H1 (cell line): Measurements from ENCODE around the gene SIPA1L3. TPM values are rescaled to one million over a fixed set of nuclear protein-coding genes. Genes with fewer than 3 reads are reported as not detected.

Experiments
- CTCF ChIA-PET: fragments of 300-600 bp; sonication (Branson Sonifier 250); formaldehyde crosslinking; loops from one replicate; lab custom pipeline; 2021; ENCODE audit not compliant: partially characterized antibody; lab: Charles Lee
- POLR2A ChIA-PET: fragments of 300-600 bp; sonication (Branson Sonifier 250); formaldehyde crosslinking; loops from one replicate; lab custom pipeline; 2021; ENCODE audit warnings: inconsistent platforms; ENCODE audit not compliant: partially characterized antibody; lab: Charles Lee
- DNase-seq, 2 experiments: peaks; one replicate each; pipeline versions ENCODE4 v3.0.0 to v3.0.0-alpha.2; 2010 to 2022; ENCODE audit warnings: low spot score in 2 of 2, low read depth in 1 of 2, mixed read lengths in 1 of 2
- FAIRE-seq: peaks from 2 replicates; lab custom pipeline; 2011; peaks lifted over from hg19 to GRCh38; lab: Jason Lieb, UNC
- H2AFZ ChIP-seq: 2 replicates; pipeline ENCODE4 v1.8.1; 2012; ENCODE audit warnings: low read length, inconsistent platforms
- H2AK5ac ChIP-seq: 2 replicates; pipeline ENCODE4 v1.6.1; 2013; ENCODE audit warnings: low read depth, low read length
- H2BK120ac ChIP-seq: replicated peaks from 2 replicates; pipeline ENCODE3; 2013; ENCODE audit warnings: low read depth, low read length, inconsistent platforms
- H2BK12ac ChIP-seq: 2 replicates; pipeline ENCODE4 v1.6.1; 2013; ENCODE audit warnings: low read depth, low read length
- H2BK15ac ChIP-seq: 2 replicates; pipeline ENCODE4 v1.6.1; 2013; ENCODE audit warnings: low read length
- H2BK20ac ChIP-seq: 2 replicates; pipeline ENCODE4 v1.6.1; 2013; ENCODE audit warnings: low read length
- H2BK5ac ChIP-seq: 2 replicates; pipeline ENCODE4 v1.6.1; 2013; ENCODE audit warnings: low read depth, low read length
- H3K14ac ChIP-seq: 2 replicates; pipeline ENCODE4 v1.6.1; 2013; ENCODE audit warnings: inconsistent platforms; ENCODE audit not compliant: insufficient read length
- H3K18ac ChIP-seq: 2 replicates; pipeline ENCODE4 v1.6.1; 2013; ENCODE audit warnings: low read length; ENCODE audit errors: extremely low read depth
- H3K23ac ChIP-seq: 2 replicates; pipeline ENCODE4 v1.6.1; 2013; ENCODE audit warnings: inconsistent platforms; ENCODE audit not compliant: insufficient read length
- H3K23me2 ChIP-seq: 2 replicates; pipeline ENCODE4 v1.6.1; 2013; ENCODE audit warnings: low read depth, low read length
- H3K27ac ChIP-seq: 2 replicates; pipeline ENCODE4 v1.6.1; 2011; ENCODE audit warnings: low read depth, low read length, inconsistent platforms
- H3K27me3 ChIP-seq, 4 experiments: replicated peaks in 1 of 4; 1 replicate in 1 of 4; 2 replicates in 3 of 4; pipeline versions ENCODE4 v1.6.1 to v1.8.1; 2011 to 2013; ENCODE audit warnings: low read length in 3 of 4, mild to moderate bottlenecking in 3 of 4, inconsistent platforms in 2 of 4, mixed read lengths in 2 of 4, moderate library complexity in 1 of 4; ENCODE audit not compliant: control insufficient read depth in 3 of 4, insufficient read depth in 3 of 4; ENCODE audit errors: extremely low read depth in 1 of 4
- H3K36me3 ChIP-seq, 4 experiments: 2 replicates each; pipeline versions ENCODE4 v1.6.1 to v1.8.1; 2011 to 2013; ENCODE audit warnings: mild to moderate bottlenecking in 4 of 4, low read length in 3 of 4, moderate library complexity in 2 of 4, control low read depth in 1 of 4, inconsistent platforms in 1 of 4; ENCODE audit not compliant: insufficient read depth in 4 of 4, control insufficient read depth in 2 of 4
- H3K4ac ChIP-seq: replicated peaks from 2 replicates; pipeline ENCODE3; 2013; ENCODE audit warnings: low read length, low read depth, mixed read lengths, inconsistent platforms; ENCODE audit not compliant: insufficient read length
- H3K4me1 ChIP-seq, 4 experiments: replicated peaks in 1 of 4; 1 replicate in 1 of 4; 2 replicates in 3 of 4; pipeline versions ENCODE4 v1.6.1 to v1.8.1; 2011 to 2013; ENCODE audit warnings: low read length in 3 of 4, inconsistent platforms in 2 of 4, mixed read lengths in 1 of 4; ENCODE audit not compliant: insufficient read depth in 4 of 4, control insufficient read depth in 3 of 4
- H3K4me2 ChIP-seq, 2 experiments: 2 replicates each; pipeline versions ENCODE4 v1.6.1 to v1.8.1; 2011 to 2013; ENCODE audit warnings: low read depth in 2 of 2, low read length in 2 of 2, control low read depth in 1 of 2, inconsistent platforms in 1 of 2, mild to moderate bottlenecking in 1 of 2; ENCODE audit not compliant: insufficient read depth in 1 of 2
- H3K4me3 ChIP-seq, 4 experiments: fragments of 200-600, 300-600 bp in 1 of 4; sonication (generic), shearing (Covaris generic), sonication (Bioruptor Twin) in 1 of 4; 2 replicates each; pipeline versions ENCODE4 v1.5.1 to v1.8.1; 2011 to 2016; ENCODE audit warnings: low read length in 4 of 4, low read depth in 3 of 4, control low read depth in 2 of 4, inconsistent platforms in 2 of 4, mild to moderate bottlenecking in 2 of 4, mixed read lengths in 1 of 4, moderate library complexity in 1 of 4; ENCODE audit not compliant: insufficient read depth in 2 of 4; ENCODE audit errors: extremely low read depth in 1 of 4
- H3K56ac ChIP-seq: replicated peaks from 2 replicates; pipeline ENCODE3; 2013; ENCODE audit warnings: low read depth, mild to moderate bottlenecking, mixed read lengths, low read length, inconsistent platforms; ENCODE audit not compliant: insufficient read length
- H3K79me1 ChIP-seq: 2 replicates; pipeline ENCODE4 v1.6.1; 2013; ENCODE audit warnings: low read depth, low read length, control low read depth
- H3K79me2 ChIP-seq, 2 experiments: 2 replicates each; pipeline versions ENCODE4 v1.6.1 to v1.8.1; 2012 to 2013; ENCODE audit warnings: low read length in 2 of 2, mild to moderate bottlenecking in 2 of 2, inconsistent platforms in 1 of 2; ENCODE audit not compliant: insufficient read depth in 2 of 2, control insufficient read depth in 1 of 2
- H3K9ac ChIP-seq, 4 experiments: replicated peaks in 1 of 4; 1 replicate in 1 of 4; 2 replicates in 3 of 4; pipeline versions ENCODE4 v1.6.1 to v1.8.1; 2011 to 2013; ENCODE audit warnings: low read depth in 3 of 4, low read length in 3 of 4, control low read depth in 2 of 4, mild to moderate bottlenecking in 2 of 4, moderate library complexity in 2 of 4, inconsistent platforms in 1 of 4; ENCODE audit errors: extremely low read depth in 1 of 4
- H3K9me3 ChIP-seq, 2 experiments: 2 replicates each; pipeline versions ENCODE4 v1.6.1 to v1.8.1; 2012 to 2013; ENCODE audit warnings: mild to moderate bottlenecking in 2 of 2, moderate library complexity in 2 of 2, control low read depth in 1 of 2, inconsistent platforms in 1 of 2, low read depth in 1 of 2, low read length in 1 of 2, mixed read lengths in 1 of 2; ENCODE audit not compliant: insufficient read depth in 2 of 2
- H4K20me1 ChIP-seq, 2 experiments: replicated peaks in 1 of 2; 2 replicates each; pipeline versions ENCODE3 to v1.8.1; 2011 to 2013; ENCODE audit warnings: inconsistent platforms in 2 of 2, low read length in 2 of 2, mild to moderate bottlenecking in 1 of 2; ENCODE audit not compliant: insufficient read depth in 2 of 2, control insufficient read depth in 1 of 2
- H4K5ac ChIP-seq: 2 replicates; pipeline ENCODE4 v1.6.1; 2013; ENCODE audit warnings: low read length, low read depth, mixed read lengths, inconsistent platforms; ENCODE audit not compliant: insufficient read length
- H4K8ac ChIP-seq: 2 replicates; pipeline ENCODE4 v1.8.0; 2013; ENCODE audit warnings: mild to moderate bottlenecking, moderate library complexity, low read length, inconsistent platforms; ENCODE audit not compliant: insufficient read depth; ENCODE audit errors: extremely low read depth
- H4K91ac ChIP-seq: replicated peaks from 2 replicates; pipeline ENCODE3; 2013; ENCODE audit warnings: low read length, mixed read lengths, inconsistent platforms; ENCODE audit not compliant: insufficient read length
- CBX5 ChIP-seq: fragments of 300-800, 300-1000 bp; sonication (generic); IDR thresholded peaks from 2 replicates; pipeline ENCODE4 v1.7.1; 2016; ENCODE audit warnings: antibody characterized with exemption, low read length, low read depth
- CBX8 ChIP-seq: fragments of 300-800, 300-1000 bp; sonication (generic); IDR thresholded peaks from 2 replicates; pipeline ENCODE4 v1.7.1; 2016; ENCODE audit warnings: low read depth, low read length, borderline replicate concordance
- EZH2 ChIP-seq: fragments of 200-600 bp; sonication (generic); IDR thresholded peaks from 2 replicates; pipeline ENCODE4 v1.7.1; 2012; ENCODE audit warnings: low read depth, mild to moderate bottlenecking, moderate library complexity, low read length, inconsistent platforms; ENCODE audit not compliant: severe bottlenecking
- JUN ChIP-seq: IDR thresholded peaks from 2 replicates; pipeline ENCODE4 v1.6.1; 2011; ENCODE audit warnings: low read depth, mild to moderate bottlenecking, improper control_type of control experiment, low read length
- SRF ChIP-seq: IDR thresholded peaks from 2 replicates; pipeline ENCODE4 v1.6.1; 2011; ENCODE audit warnings: mild to moderate bottlenecking, low read depth, low read length, moderate library complexity
- TAF7 ChIP-seq: optimal IDR thresholded peaks from 2 replicates; pipeline ENCODE3; 2011; ENCODE audit warnings: low read depth, mild to moderate bottlenecking, inconsistent platforms, low read length, moderate library complexity, borderline replicate concordance
- TBP ChIP-seq: IDR thresholded peaks from 2 replicates; pipeline ENCODE4 v1.6.1; 2011; ENCODE audit warnings: low read depth, low read length, improper control_type of control experiment
- WGBS, 2 experiments: shearing (Covaris generic) in 1 of 2; methylation state at CpG; one replicate each; pipeline versions ENCODE4 v1.1.6 to v1.1.7; 2013 to 2015; ENCODE audit warnings: low lambda C conversion rate in 2 of 2, mixed read lengths in 2 of 2, inconsistent platforms in 1 of 2, low coverage in 1 of 2, missing lambda C conversion rate in 1 of 2; ENCODE audit not compliant: insufficient replicate concordance in 2 of 2, insufficient coverage in 1 of 2, insufficient read length in 1 of 2; ENCODE audit errors: extremely low coverage in 1 of 2, missing lambda C conversion rate in 1 of 2; 5-methylcytosine and 5-hydroxymethylcytosine counted together
- polyA plus RNA-seq, 7 experiments: library from polyadenylated mRNA; depleted of rRNA in 3 of 7; stranded (reverse) in 5 of 7; unstranded in 2 of 7; fragments of >200 nt in 5 of 7; fragments of 200-250 nt in 2 of 7; gene quantifications; 1 replicate in 5 of 7; 2 replicates in 1 of 7; 4 replicates in 1 of 7; pipeline versions ENCODE4 v1.2.1 to v1.2.3, GENCODE V29; 2011 to 2013; ENCODE audit warnings: missing spikeins in 2 of 7, mixed read lengths in 2 of 7
- total RNA-seq: library from RNA; stranded (reverse); fragmentation: NEBNext Ultra II Directional; extraction: Animal tissue kit (Norgen Biotek cat#: 25700); gene quantifications from 2 replicates; pipeline ENCODE4 v1.2.1, GENCODE V29; 2021
- TF ChIP-seq, protein P1 (sequence below): IDR thresholded peaks from 2 replicates; pipeline ENCODE4 v1.6.1; 2011; ENCODE audit warnings: low read depth, mild to moderate bottlenecking, low read length; ENCODE audit not compliant: insufficient read depth
- TF ChIP-seq, protein P2 (sequence below): IDR thresholded peaks from 2 replicates; pipeline ENCODE4 v1.6.1; 2012; ENCODE audit warnings: inconsistent platforms
- TF ChIP-seq, protein P3 (sequence below): IDR thresholded peaks from 2 replicates; pipeline ENCODE4 v1.6.1; 2012; ENCODE audit warnings: inconsistent platforms
- TF ChIP-seq, protein P4 (sequence below): IDR thresholded peaks from 2 replicates; pipeline ENCODE4 v1.6.1; 2011; ENCODE audit warnings: low read length, improper control_type of control experiment

SIPA1L3 gene
- total and polyA plus RNA-seq, 2 of the 8 experiments (the other 6 are each of a cell fraction or from before 2014, with no cell fraction given) = 15.0 to 54.9 TPM

DNA sequence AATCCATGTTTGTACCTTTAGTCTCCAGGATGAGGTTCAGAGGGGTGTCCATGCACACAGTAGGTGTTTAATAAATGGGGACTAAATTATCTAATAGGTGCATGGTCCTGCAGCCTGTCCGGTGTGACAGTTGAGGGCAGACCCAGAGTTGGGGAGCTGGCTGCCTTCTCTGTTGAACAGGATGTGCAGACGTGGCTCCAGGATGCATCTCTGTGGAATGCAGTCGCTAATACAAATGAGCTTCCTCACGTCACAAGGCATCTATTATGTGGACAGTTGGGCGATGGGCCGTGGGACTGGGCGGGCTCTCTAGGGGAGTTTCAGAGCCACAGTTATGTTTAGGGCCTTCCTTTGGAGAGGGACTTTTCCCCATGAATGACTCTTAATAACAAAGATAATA, 71.0 kb downstream of the SIPA1L3 start:
- Histone ChIP-seq H3K56ac (no peak overlapping the region), H2AK5ac (no peak overlapping the region), H2BK20ac (no peak overlapping the region), H2BK12ac (no peak overlapping the region), H3K4me1 (peaks cover 0 to 6% (median 1%) of the 10 kb centered on the region in 4 experiments; a peak in 1 of 7 replicates), H3K27me3 (no peaks in the 10 kb centered on the region), H4K20me1 (peaks cover 2% of the 10 kb centered on the region in 2 experiments), H3K9ac (no peak overlapping the region), H3K79me2 (peaks cover 0 to 45% of the 10 kb centered on the region in 2 experiments; a peak in 2 of 4 replicates), H3K4me2 (no peak overlapping the region), H3K27ac (no peak overlapping the region), H2BK15ac (no peak overlapping the region), H4K5ac (no peak overlapping the region), H3K14ac (no peak overlapping the region), H3K79me1 (peaks cover 11% of the 10 kb centered on the region), H2BK5ac (no peak overlapping the region), H3K9me3 (no peaks in the 10 kb centered on the region), H2AFZ (no peak overlapping the region), H4K8ac (no peak overlapping the region), H3K23me2 (no peaks in the 10 kb centered on the region), H3K18ac (no peak overlapping the region), H3K4me3 (no peak overlapping the region), H3K36me3 (no peaks in the 10 kb centered on the region; a peak in 2 of 8 replicates), H3K23ac (no peak overlapping the region), H4K91ac (no peak overlapping the region), H3K4ac (no peak overlapping the region), H2BK120ac (no peak overlapping the region)
- no peak for FAIRE-seq
- ChIA-PET POLR2A (interaction anchor here (0.6 to 2.4 kb wide), 4 partner anchors 15 to 75 kb away, joined by 3 to 5 read pairs (median 3); no protein-coding TSS in a partner anchor), CTCF (interaction anchor here (1.3 to 3.2 kb wide), 3 partner anchors 9 to 96 kb away, joined by 3 to 15 read pairs (median 4); no protein-coding TSS in a partner anchor)
- DNase-seq = no peak
- 92% methylated on average over 7 of the region's 7 CpGs; no CpG with 5 or more reads in 1 of the 2 experiments for WGBS, 2 experiments
- TF ChIP-seq CBX8 = no peak
- no peak for TF ChIP-seq JUN
- TF ChIP-seq, protein P1, sequence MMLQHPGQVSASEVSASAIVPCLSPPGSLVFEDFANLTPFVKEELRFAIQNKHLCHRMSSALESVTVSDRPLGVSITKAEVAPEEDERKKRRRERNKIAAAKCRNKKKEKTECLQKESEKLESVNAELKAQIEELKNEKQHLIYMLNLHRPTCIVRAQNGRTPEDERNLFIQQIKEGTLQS = no peak
- TF ChIP-seq TAF7 = no peak
- TF ChIP-seq, protein P2, sequence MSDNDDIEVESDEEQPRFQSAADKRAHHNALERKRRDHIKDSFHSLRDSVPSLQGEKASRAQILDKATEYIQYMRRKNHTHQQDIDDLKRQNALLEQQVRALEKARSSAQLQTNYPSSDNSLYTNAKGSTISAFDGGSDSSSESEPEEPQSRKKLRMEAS = no peak
- TF ChIP-seq, protein P3, sequence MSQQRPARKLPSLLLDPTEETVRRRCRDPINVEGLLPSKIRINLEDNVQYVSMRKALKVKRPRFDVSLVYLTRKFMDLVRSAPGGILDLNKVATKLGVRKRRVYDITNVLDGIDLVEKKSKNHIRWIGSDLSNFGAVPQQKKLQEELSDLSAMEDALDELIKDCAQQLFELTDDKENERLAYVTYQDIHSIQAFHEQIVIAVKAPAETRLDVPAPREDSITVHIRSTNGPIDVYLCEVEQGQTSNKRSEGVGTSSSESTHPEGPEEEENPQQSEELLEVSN = no peak
- TF ChIP-seq, protein P4, sequence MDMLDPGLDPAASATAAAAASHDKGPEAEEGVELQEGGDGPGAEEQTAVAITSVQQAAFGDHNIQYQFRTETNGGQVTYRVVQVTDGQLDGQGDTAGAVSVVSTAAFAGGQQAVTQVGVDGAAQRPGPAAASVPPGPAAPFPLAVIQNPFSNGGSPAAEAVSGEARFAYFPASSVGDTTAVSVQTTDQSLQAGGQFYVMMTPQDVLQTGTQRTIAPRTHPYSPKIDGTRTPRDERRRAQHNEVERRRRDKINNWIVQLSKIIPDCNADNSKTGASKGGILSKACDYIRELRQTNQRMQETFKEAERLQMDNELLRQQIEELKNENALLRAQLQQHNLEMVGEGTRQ = no peak
- no peak for TF ChIP-seq SRF
- TF ChIP-seq TBP = no peak
- TF ChIP-seq EZH2 = no peak
- TF ChIP-seq CBX5 = no peak
